Measurements from ENCODE around the gene TRIM39.
"Not testable (repeated sequence)": the region's sequence is repeated elsewhere in the genome, so short reads cannot be mapped to it uniquely, and the experiment has no call there.

- TF ChIP-seq CTCF (IDR thresholded peaks at IDR 0.05; ENCODE audit: low read depth, low read length, poor library complexity, severe bottlenecking); EZH2phosphoT487 (IDR thresholded peaks at IDR 0.05; ENCODE audit: borderline replicate concordance, low read length): not testable (repeated sequence)
Measured at GRCh38 chr6:30280988-30281387, 45.7 kb upstream of the TRIM39 start.
